GM18861 (cell line): Measurements from ENCODE around the gene CAMTA1.

Experiments used
- ATAC-seq: cut with Tn5 transposase; IDR thresholded peaks from one replicate; pipeline ENCODE4 v1.9.1; 2021; ENCODE audit not compliant: unreplicated experiment

The CAMTA1 gene

GRCh38 chr1:7476861-7477547, 691.8 kb downstream of the CAMTA1 start:
- ATAC-seq, result no peak

- no peak for ATAC-seq
These were observed 692.3 kb downstream of the CAMTA1 start for GRCh38 chr1:7477593-7477992.

GRCh38 chr1:7478142-7478790, 693.0 kb downstream of the CAMTA1 start:
- ATAC-seq, result no peak

GRCh38 chr1:7478809-7479499, 693.7 kb downstream of the CAMTA1 start:
- ATAC-seq, result no peak

GRCh38 chr1:7479571-7479970, 694.3 kb downstream of the CAMTA1 start:
- no peak for ATAC-seq

GRCh38 chr1:7481194-7481593, 695.9 kb downstream of the CAMTA1 start:
- no peak for ATAC-seq

GRCh38 chr1:7482077-7482476, 696.8 kb downstream of the CAMTA1 start:
- ATAC-seq, result no peak

- ATAC-seq, result no peak
These were observed 697.7 kb downstream of the CAMTA1 start for GRCh38 chr1:7482772-7483495.

- no peak for ATAC-seq
These were observed 698.6 kb downstream of the CAMTA1 start for GRCh38 chr1:7483634-7484383.

GRCh38 chr1:7485086-7485780, 700.0 kb downstream of the CAMTA1 start:
- no peak for ATAC-seq

GRCh38 chr1:7485826-7486225, 700.6 kb downstream of the CAMTA1 start:
- ATAC-seq, result no peak

- no peak for ATAC-seq
These were observed 702.7 kb downstream of the CAMTA1 start for GRCh38 chr1:7487766-7488474.

- ATAC-seq, result no peak
These were observed 703.2 kb downstream of the CAMTA1 start for GRCh38 chr1:7488475-7488842.

- no peak for ATAC-seq
These were observed 704.3 kb downstream of the CAMTA1 start for GRCh38 chr1:7489586-7489985.

GRCh38 chr1:7490576-7490975, 705.3 kb downstream of the CAMTA1 start:
- no peak for ATAC-seq

- ATAC-seq, result no peak
These were observed 706.0 kb downstream of the CAMTA1 start for GRCh38 chr1:7491109-7491817.

- no peak for ATAC-seq
These were observed 706.5 kb downstream of the CAMTA1 start for GRCh38 chr1:7491818-7492173.

GRCh38 chr1:7493711-7494454, 708.6 kb downstream of the CAMTA1 start:
- no peak for ATAC-seq
